PFSK-1 (cell line): ENCODE results near the gene KRT25.

Source experiments
- FOXP2 ChIP-seq: optimal IDR thresholded peaks from 2 replicates; pipeline ENCODE3; 2011; ENCODE audit warnings: borderline replicate concordance, control low read depth, inconsistent platforms; ENCODE audit not compliant: insufficient read depth; ENCODE audit errors: extremely low read length, extremely low read depth
- POLR2AphosphoS5 ChIP-seq: IDR thresholded peaks from 2 replicates; pipeline ENCODE4 v1.6.1; 2012; ENCODE audit warnings: low read depth, mild to moderate bottlenecking, control low read depth, low read length, moderate library complexity
- SIN3A ChIP-seq: IDR thresholded peaks from 2 replicates; pipeline ENCODE4 v1.6.1; 2012; ENCODE audit warnings: mild to moderate bottlenecking, low read length, moderate library complexity, borderline replicate concordance; ENCODE audit not compliant: insufficient read depth
- TAF1 ChIP-seq: IDR thresholded peaks from 2 replicates; pipeline ENCODE4 v1.6.1; 2012; ENCODE audit warnings: low read length, control low read depth, borderline replicate concordance; ENCODE audit not compliant: insufficient read depth
- TF ChIP-seq, protein P1 (sequence below), 2 experiments: IDR thresholded peaks; 2 replicates each; pipeline versions ENCODE4 v1.6.1 to v1.8.0; 2011 to 2012; ENCODE audit warnings: low read depth in 2 of 2, low read length in 2 of 2, control low read depth in 1 of 2, inconsistent platforms in 1 of 2, mild to moderate bottlenecking in 1 of 2, moderate library complexity in 1 of 2; ENCODE audit not compliant: insufficient read depth in 1 of 2

KRT25 gene

GRCh38 chr17:40726919-40727318 is 28.2 kb downstream of the KRT25 start:
- TF ChIP-seq, protein P1, sequence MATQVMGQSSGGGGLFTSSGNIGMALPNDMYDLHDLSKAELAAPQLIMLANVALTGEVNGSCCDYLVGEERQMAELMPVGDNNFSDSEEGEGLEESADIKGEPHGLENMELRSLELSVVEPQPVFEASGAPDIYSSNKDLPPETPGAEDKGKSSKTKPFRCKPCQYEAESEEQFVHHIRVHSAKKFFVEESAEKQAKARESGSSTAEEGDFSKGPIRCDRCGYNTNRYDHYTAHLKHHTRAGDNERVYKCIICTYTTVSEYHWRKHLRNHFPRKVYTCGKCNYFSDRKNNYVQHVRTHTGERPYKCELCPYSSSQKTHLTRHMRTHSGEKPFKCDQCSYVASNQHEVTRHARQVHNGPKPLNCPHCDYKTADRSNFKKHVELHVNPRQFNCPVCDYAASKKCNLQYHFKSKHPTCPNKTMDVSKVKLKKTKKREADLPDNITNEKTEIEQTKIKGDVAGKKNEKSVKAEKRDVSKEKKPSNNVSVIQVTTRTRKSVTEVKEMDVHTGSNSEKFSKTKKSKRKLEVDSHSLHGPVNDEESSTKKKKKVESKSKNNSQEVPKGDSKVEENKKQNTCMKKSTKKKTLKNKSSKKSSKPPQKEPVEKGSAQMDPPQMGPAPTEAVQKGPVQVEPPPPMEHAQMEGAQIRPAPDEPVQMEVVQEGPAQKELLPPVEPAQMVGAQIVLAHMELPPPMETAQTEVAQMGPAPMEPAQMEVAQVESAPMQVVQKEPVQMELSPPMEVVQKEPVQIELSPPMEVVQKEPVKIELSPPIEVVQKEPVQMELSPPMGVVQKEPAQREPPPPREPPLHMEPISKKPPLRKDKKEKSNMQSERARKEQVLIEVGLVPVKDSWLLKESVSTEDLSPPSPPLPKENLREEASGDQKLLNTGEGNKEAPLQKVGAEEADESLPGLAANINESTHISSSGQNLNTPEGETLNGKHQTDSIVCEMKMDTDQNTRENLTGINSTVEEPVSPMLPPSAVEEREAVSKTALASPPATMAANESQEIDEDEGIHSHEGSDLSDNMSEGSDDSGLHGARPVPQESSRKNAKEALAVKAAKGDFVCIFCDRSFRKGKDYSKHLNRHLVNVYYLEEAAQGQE (IDR thresholded peaks at IDR 0.05; ENCODE audit: insufficient read depth in 1 of 2, low read depth in 2 of 2, low read length in 2 of 2) = no peak
- TF ChIP-seq FOXP2 (no peak), SIN3A (no peak), POLR2AphosphoS5 (no peak), TAF1 (no peak)

- TF ChIP-seq TAF1 = no peak
- TF ChIP-seq FOXP2 = no peak
- no peak for TF ChIP-seq POLR2AphosphoS5
- TF ChIP-seq SIN3A = no peak
- TF ChIP-seq, protein P1 (IDR thresholded peaks at IDR 0.05; ENCODE audit: insufficient read depth in 1 of 2, low read depth in 2 of 2, low read length in 2 of 2) = no peak
Observed at GRCh38 chr17:40724656-40725055, 30.5 kb downstream of the KRT25 start.

DNA sequence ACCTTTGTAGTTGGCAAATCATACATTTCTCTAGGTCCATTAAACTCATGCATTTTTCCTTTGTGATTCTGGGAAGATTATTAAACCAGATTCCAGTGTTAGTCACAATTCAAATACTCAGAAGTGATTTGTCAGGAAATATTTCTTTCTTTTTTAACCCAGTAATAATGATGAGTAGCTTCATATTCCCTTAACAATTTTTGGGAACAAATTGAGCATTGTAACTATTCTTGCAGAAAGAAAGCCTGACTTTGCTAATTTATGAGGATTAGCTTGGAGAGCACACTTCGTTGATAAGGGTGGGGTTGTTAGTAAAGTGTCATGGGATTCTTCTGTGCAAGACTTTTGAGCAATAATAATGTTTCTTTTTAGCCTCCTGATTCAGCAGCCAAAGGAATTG is 32.9 kb downstream of the KRT25 start:
- TF ChIP-seq POLR2AphosphoS5 (no peak), FOXP2 (no peak), TAF1 (no peak), SIN3A (no peak)
- TF ChIP-seq, protein P1 (IDR thresholded peaks at IDR 0.05; ENCODE audit: insufficient read depth in 1 of 2, low read depth in 2 of 2, low read length in 2 of 2) = no peak

GRCh38 chr17:40720899-40721298 is 34.2 kb downstream of the KRT25 start:
- no peak for TF ChIP-seq FOXP2

DNA sequence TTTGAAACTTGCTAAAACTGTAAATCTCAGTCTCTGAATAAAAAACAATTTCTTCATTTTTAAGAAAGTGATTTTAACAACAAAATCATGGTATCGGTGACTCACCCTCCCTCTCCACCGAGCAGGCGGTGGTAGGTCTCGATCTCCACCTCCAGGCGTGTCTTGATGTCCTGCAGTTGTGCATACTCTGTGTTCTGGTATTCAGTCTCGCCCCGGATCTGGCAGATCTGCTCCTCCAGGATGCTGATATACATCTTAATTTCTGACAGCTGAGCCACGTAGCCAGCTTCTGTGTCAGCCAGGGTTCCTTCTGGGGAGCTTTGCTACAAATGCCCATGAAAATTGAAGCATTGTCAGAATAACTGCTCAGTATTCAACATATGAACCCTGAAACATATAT is 36.2 kb downstream of the KRT25 start:
- TF ChIP-seq, protein P1 (IDR thresholded peaks at IDR 0.05; ENCODE audit: insufficient read depth in 1 of 2, low read depth in 2 of 2, low read length in 2 of 2) = no peak
- TF ChIP-seq FOXP2 = no peak
- TF ChIP-seq TAF1 = no peak
- no peak for TF ChIP-seq SIN3A
- no peak for TF ChIP-seq POLR2AphosphoS5
